IMR-90 (cell line): ENCODE measurements around the gene ACSBG1. TPM values are rescaled to one million over a fixed set of nuclear protein-coding genes. Genes with fewer than 3 reads are reported as not detected.

Experiments used
- ATAC-seq: fragments of 200-7000 bp; cut with Tn5 transposase; 2 replicates; pipeline ENCODE4 v1.9.1; 2020; ENCODE audit warnings: low read depth, mild to moderate bottlenecking, moderate library complexity
- BruUV-seq: library from RNA; stranded (reverse); fragments of 400-500 nt; replicated peaks from 2 replicates; lab custom pipeline; 2021; lab: Mats Ljungman, UMichigan
- CTCF ChIA-PET: fragments of 300-600 bp; formaldehyde crosslinking; extraction: SDS; loops from one replicate; lab custom pipeline; 2021; ENCODE audit warnings: antibody characterized with exemption; lab: Yijun Ruan, JAX
- POLR2A ChIA-PET: fragments of 300-600 bp; sonication (Branson Sonifier 250); formaldehyde crosslinking; loops from one replicate; lab custom pipeline; 2022; ENCODE audit warnings: antibody characterized with exemption; ENCODE audit not compliant: unreplicated experiment; lab: Charles Lee
- DNase-seq: peaks from one replicate; pipeline ENCODE4 v3.0.0; 2013
- H2AFZ ChIP-seq: replicated peaks from 2 replicates; pipeline ENCODE3; 2013; ENCODE audit warnings: low read length, mild to moderate bottlenecking; ENCODE audit not compliant: poor library complexity
- H2AK5ac ChIP-seq: 2 replicates; pipeline ENCODE4 v1.6.1; 2013; ENCODE audit warnings: low read depth, low read length, inconsistent platforms
- H2AK9ac ChIP-seq: replicated peaks from 2 replicates; pipeline ENCODE3; 2013; ENCODE audit warnings: mild to moderate bottlenecking, low read depth, low read length, moderate library complexity; ENCODE audit not compliant: poor library complexity
- H2BK120ac ChIP-seq: 2 replicates; pipeline ENCODE4 v1.6.1; 2013; ENCODE audit warnings: low read depth, low read length, inconsistent platforms
- H2BK15ac ChIP-seq: 3 replicates; pipeline ENCODE4 v1.6.1; 2013; ENCODE audit warnings: low read depth, low read length, inconsistent platforms
- H2BK20ac ChIP-seq: 2 replicates; pipeline ENCODE4 v1.6.1; 2013; ENCODE audit warnings: low read depth, mild to moderate bottlenecking, inconsistent platforms, low read length, moderate library complexity
- H2BK5ac ChIP-seq: 2 replicates; pipeline ENCODE4 v1.6.1; 2013; ENCODE audit warnings: mild to moderate bottlenecking, low read depth, low read length, inconsistent platforms; ENCODE audit not compliant: poor library complexity, severe bottlenecking
- H3K14ac ChIP-seq: replicated peaks from 2 replicates; pipeline ENCODE4 v1.6.1; 2013; ENCODE audit warnings: low read depth, low read length, inconsistent platforms
- H3K18ac ChIP-seq: 2 replicates; pipeline ENCODE4 v1.6.1; 2013; ENCODE audit warnings: low read depth, low read length, control low read depth
- H3K23ac ChIP-seq: 2 replicates; pipeline ENCODE4 v1.6.1; 2013; ENCODE audit warnings: low read depth, low read length, inconsistent platforms
- H3K27ac ChIP-seq: 2 replicates; pipeline ENCODE4 v1.5.1; 2013; ENCODE audit warnings: mild to moderate bottlenecking, control low read depth, low read length; ENCODE audit not compliant: insufficient read depth
- H3K27me3 ChIP-seq: 2 replicates; pipeline ENCODE4 v1.6.1; 2013; ENCODE audit warnings: low read length; ENCODE audit not compliant: control insufficient read depth, insufficient read depth
- H3K36me3 ChIP-seq: 2 replicates; pipeline ENCODE4 v1.6.1; 2013; ENCODE audit warnings: low read length, mixed read lengths; ENCODE audit not compliant: control insufficient read depth, insufficient read depth
- H3K4ac ChIP-seq: 2 replicates; pipeline ENCODE4 v1.6.1; 2013; ENCODE audit warnings: low read depth, low read length, inconsistent platforms
- H3K4me1 ChIP-seq: 2 replicates; pipeline ENCODE4 v1.6.1; 2013; ENCODE audit warnings: low read length, mixed read lengths; ENCODE audit not compliant: control insufficient read depth, insufficient read depth
- H3K4me2 ChIP-seq: 2 replicates; pipeline ENCODE4 v1.6.1; 2013; ENCODE audit warnings: low read depth, mild to moderate bottlenecking, control low read depth, low read length, moderate library complexity
- H3K4me3 ChIP-seq: 2 replicates; pipeline ENCODE4 v1.5.1; 2013; ENCODE audit warnings: low read depth, mild to moderate bottlenecking, control low read depth, low read length, moderate library complexity; ENCODE audit not compliant: insufficient read depth
- H3K56ac ChIP-seq: 2 replicates; pipeline ENCODE4 v1.6.1; 2013; ENCODE audit warnings: low read length, inconsistent platforms; ENCODE audit not compliant: insufficient read depth; ENCODE audit errors: extremely low read depth
- H3K79me1 ChIP-seq, 2 experiments: 2 replicates each; pipeline ENCODE4 v1.6.1; 2013; ENCODE audit warnings: low read length in 2 of 2, inconsistent platforms in 1 of 2, low read depth in 1 of 2
- H3K9ac ChIP-seq: 2 replicates; pipeline ENCODE4 v1.6.1; 2013; ENCODE audit warnings: low read depth, low read length, control low read depth
- H3K9me1 ChIP-seq: 2 replicates; pipeline ENCODE4 v1.6.1; 2013; ENCODE audit warnings: low read length, inconsistent platforms; ENCODE audit not compliant: insufficient read depth
- H3K9me3 ChIP-seq: 2 replicates; pipeline ENCODE4 v1.6.1; 2013; ENCODE audit warnings: low read length; ENCODE audit not compliant: control insufficient read depth, insufficient read depth
- H4K20me1 ChIP-seq: 2 replicates; pipeline ENCODE4 v1.6.1; 2013; ENCODE audit warnings: low read length, inconsistent platforms; ENCODE audit not compliant: insufficient read depth
- H4K5ac ChIP-seq: 2 replicates; pipeline ENCODE4 v1.6.1; 2013; ENCODE audit warnings: mild to moderate bottlenecking, low read depth, low read length, control low read depth
- H4K8ac ChIP-seq, 2 experiments: 2 replicates each; pipeline ENCODE4 v1.6.1; 2013; ENCODE audit warnings: low read depth in 2 of 2, low read length in 2 of 2, control low read depth in 1 of 2, inconsistent platforms in 1 of 2
- H4K91ac ChIP-seq: 2 replicates; pipeline ENCODE4 v1.6.1; 2013; ENCODE audit warnings: low read depth, low read length, inconsistent platforms; ENCODE audit not compliant: insufficient read depth
- BHLHE40 ChIP-seq: fragments of 150-350 bp; IDR thresholded peaks from 2 replicates; pipeline ENCODE4 v1.6.1; 2016; ENCODE audit warnings: mild to moderate bottlenecking, low read depth, low read length
- CTCF ChIP-seq: conservative IDR thresholded peaks from 2 replicates; pipeline ENCODE4 v1.5.1; 2012; ENCODE audit warnings: mild to moderate bottlenecking, low read depth, low read length, improper control_type of control experiment
- MXI1 ChIP-seq: IDR thresholded peaks from 2 replicates; pipeline ENCODE4 v1.6.1; 2012; ENCODE audit warnings: low read depth, mild to moderate bottlenecking, low read length, moderate library complexity, borderline replicate concordance
- SMC3 ChIP-seq: fragments of 150-350 bp; IDR thresholded peaks from 2 replicates; pipeline ENCODE4 v1.6.1; 2016; ENCODE audit warnings: low read depth, mild to moderate bottlenecking, antibody characterized with exemption, low read length, moderate library complexity
- WGBS, 2 experiments: methylation state at CpG; one replicate each; pipeline versions ENCODE4 v1.1.5 to v1.1.7; 2013; ENCODE audit warnings: missing lambda C conversion rate in 2 of 2; ENCODE audit not compliant: insufficient read length in 1 of 2; ENCODE audit errors: extremely low coverage in 2 of 2; 5-methylcytosine and 5-hydroxymethylcytosine counted together
- dilution Hi-C: fragments of 300-500 bp; cut with HindIII; formaldehyde crosslinking; loops from one replicate; pipeline ENCODE4 v1.14.3; 2018; ENCODE audit warnings: low sequenced_read_pairs; ENCODE audit not compliant: unreplicated experiment
- in situ Hi-C: fragments of 300-500 bp; cut with MboI; formaldehyde crosslinking; loops from 3 replicates; pipeline ENCODE4 v1.14.3; 2019; ENCODE audit warnings: low sequenced_read_pairs, inconsistent platforms, mixed read lengths
- intact Hi-C: fragments of 100-400 bp; cut with micrococcal nuclease; formaldehyde crosslinking; loops from 2 replicates; pipeline ENCODE4 v1.10.0; 2022
- polyA plus RNA-seq, 3 experiments: library from polyadenylated mRNA; depleted of rRNA; stranded (reverse); fragments of >200 nt; gene quantifications; 2 replicates each; pipeline ENCODE4 v1.2.3, GENCODE V29; 2012; ENCODE audit warnings: low replicate concordance in 1 of 3
- total RNA-seq: library from RNA; depleted of rRNA; stranded (reverse); fragments of >200 nt; gene quantifications from 2 replicates; pipeline ENCODE4 v1.2.3, GENCODE V29; 2012

ACSBG1 gene
- total and polyA plus RNA-seq, 2 of the 4 experiments (the other 2 are of a cell fraction) = 0.02 TPM; not detected in 1

GRCh38 chr15:78242128-78242527 lies 7.8 kb upstream of the ACSBG1 start:
- POLR2A ChIA-PET = interaction anchor here (0.9 kb wide), 1 partner anchor 57 kb away, joined by 4 read pairs; the partner anchor contains the start of gene SKIC8
- Histone ChIP-seq H3K4ac (no peak overlapping the region), H3K9me1 (no peaks in the 10 kb centered on the region; the same call in 1 of the 2 replicates), H3K27ac (no peak overlapping the region), H3K9me3 (no peaks in the 10 kb centered on the region), H3K9ac (no peak overlapping the region), H4K20me1 (no peaks in the 10 kb centered on the region; the same call in 1 of the 2 replicates), H4K8ac (no peak overlapping the region), H3K79me1 (no peaks in the 10 kb centered on the region), H4K91ac (no peak overlapping the region), H2BK120ac (no peak overlapping the region), H3K18ac (no peak overlapping the region), H3K23ac (no peak overlapping the region), H2BK5ac (no peak overlapping the region), H2BK20ac (no peak overlapping the region), H2AK9ac (no peak overlapping the region), H3K14ac (no peak overlapping the region), H3K4me2 (no peak overlapping the region), H2AFZ (no peak overlapping the region), H3K27me3 (peaks cover 15% of the 10 kb centered on the region), H2AK5ac (no peak overlapping the region), H3K56ac (no peak overlapping the region), H3K4me3 (no peak overlapping the region), H4K5ac (no peak overlapping the region), H3K36me3 (no peaks in the 10 kb centered on the region), H3K4me1 (no peaks in the 10 kb centered on the region), H2BK15ac (no peak overlapping the region)
- no TSS peak for BruUV-seq
- no peak for ATAC-seq
- in situ Hi-C loops = loop anchor here (5.0 kb wide), 1 partner anchor 285 kb away; no protein-coding TSS in a partner anchor
- CTCF ChIA-PET = no interaction called here
- peak; percentile 31; the same call in 1 of the 2 replicates for TF ChIP-seq SMC3
- TF ChIP-seq MXI1 = no peak
- TF ChIP-seq BHLHE40 = no peak
- TF ChIP-seq CTCF = peak; percentile 42
- intact Hi-C loops = loop anchor here (5.0 kb wide), 2 partner anchors 110 to 340 kb away; partner anchors contain the start of gene CIB2
- dilution Hi-C loops = no loop called here
- no peak for DNase-seq
- WGBS, 2 experiments = 74% methylated on average over 3 of the region's 5 CpGs; no CpG with 5 or more reads in 1 of the 2 experiments
